ENCODE data around the gene RIOK2.

RIOK2 gene

DNA sequence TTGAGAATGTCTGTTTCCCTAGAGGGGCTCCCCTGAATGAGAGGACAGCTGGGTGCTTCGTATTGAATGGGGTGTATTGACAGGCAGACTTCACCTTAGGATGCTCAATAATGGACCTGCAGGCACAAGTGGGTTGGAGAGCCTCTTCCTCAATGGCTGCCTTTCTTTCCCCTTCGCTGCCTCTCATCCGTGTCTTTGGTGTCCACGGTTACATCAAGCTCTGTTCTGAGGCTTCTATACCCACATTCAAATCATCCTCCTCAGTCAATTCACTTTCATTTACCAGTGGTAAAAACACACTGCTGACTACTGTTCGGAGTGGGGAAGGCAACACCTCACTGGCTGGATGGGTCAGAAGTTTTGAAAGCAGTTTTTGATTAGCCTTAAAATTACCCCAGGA is 61.2 kb downstream of the RIOK2 start:
- DNase-seq: no peak

DNA sequence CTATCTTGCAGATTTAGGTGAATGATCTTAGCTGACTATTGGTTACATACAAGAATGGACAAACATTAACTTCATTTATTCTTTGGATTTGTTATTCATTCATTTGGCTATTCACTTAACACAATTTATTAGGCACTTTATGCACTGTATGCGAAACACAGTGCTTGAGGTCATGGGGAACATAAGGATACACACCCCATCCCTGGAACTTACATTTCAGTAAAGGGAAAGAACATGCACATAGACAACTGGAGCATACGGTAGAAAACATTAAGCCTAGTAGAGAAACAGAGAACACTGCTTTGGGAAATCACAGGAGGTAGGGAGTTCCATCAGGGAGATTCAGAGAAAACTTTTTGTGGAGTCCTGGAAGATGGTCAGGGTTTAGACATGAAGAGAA is 62.9 kb downstream of the RIOK2 start:
- DNase-seq: no peak

DNA sequence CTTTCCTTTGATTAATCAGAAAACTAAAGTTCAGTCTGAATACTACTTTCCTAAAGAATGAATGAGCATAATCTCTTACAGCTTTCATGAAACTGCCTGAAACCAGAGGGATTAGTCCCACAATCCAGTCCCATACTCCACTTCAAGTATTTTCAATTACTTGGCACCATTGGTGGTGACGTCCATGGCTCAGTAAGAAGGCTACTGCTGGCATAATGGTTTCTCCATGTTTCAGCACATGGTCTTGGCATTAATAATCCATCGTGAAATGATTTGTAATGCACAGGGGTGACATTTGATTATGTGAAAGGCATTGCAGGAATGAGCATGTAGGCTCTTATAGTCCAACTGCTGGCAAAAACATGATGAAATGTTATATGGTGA is 64.0 kb downstream of the RIOK2 start:
- no peak for DNase-seq

DNA sequence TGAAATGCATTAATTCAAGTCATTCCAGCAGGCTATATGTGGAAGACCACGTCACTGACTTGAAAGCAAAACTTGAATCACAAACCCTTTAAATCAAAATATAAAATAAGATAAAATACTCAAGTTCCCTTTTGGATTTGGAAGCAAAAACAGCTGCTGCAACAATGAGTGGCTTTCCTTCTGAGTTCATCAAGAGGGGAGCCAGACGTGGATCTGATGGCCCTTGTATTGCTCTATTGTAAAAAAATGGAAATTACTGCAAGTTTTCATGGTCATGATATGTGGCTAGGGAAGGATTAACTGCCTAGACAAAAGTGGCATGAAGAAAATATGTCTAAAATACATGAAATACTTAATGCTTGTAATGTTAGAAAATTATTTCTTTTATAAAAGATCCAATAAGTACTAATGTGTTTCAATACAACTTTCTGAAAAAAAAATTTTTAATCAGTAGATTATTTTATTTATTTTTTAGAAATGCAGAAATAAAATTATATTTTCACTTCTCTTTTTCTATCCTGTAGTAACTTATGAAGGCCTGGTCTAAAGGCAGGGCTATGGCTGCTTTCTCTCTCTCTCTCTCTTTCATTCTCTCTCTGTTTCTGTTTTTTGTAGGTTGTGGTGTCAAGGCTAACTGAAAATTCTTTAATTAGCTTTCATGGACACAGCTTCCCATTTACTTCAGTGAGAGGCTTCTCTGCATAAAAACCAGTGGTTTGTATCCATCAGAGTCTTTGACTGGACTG is 64.6 kb downstream of the RIOK2 start:
- DNase-seq: no peak

DNA sequence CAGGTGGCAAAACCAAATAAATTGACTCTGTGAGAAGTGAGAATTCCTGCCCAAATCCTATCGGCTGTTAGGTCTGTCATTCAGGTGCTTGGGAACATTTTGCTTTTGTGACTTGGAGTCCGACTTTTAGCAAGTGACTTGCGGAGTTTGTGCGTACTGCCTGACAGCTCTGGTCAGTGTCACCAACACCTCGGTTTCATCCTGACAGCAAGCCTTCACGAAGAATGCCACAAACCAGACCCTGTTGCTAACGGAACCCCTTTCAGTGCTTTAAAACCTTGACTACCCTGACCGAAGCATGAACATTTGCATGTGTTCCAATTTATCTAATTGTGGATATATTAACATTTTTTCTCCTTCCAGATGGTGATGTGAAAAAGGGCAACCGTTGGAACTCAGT is 67.1 kb downstream of the RIOK2 start:
- no peak for DNase-seq

DNA sequence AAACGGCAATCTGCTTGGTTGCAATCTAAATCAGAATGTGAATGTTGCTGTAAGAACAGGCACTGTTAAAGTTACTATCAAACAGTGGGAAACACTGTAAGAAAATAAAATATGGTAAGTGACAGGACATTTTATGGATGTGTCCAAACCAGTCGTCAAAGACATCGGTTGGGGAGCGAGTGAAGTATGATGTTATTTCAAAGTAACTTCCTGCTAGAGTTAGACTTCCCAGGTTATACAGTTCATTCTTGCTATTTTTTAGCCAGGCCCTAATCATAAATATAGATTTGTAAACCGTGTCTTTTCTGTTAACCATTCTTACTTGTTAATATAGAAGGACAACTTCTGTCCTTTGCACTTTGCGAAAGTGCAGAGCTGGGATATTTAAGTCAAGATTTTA is 70.8 kb downstream of the RIOK2 start:
- no peak for DNase-seq

DNA sequence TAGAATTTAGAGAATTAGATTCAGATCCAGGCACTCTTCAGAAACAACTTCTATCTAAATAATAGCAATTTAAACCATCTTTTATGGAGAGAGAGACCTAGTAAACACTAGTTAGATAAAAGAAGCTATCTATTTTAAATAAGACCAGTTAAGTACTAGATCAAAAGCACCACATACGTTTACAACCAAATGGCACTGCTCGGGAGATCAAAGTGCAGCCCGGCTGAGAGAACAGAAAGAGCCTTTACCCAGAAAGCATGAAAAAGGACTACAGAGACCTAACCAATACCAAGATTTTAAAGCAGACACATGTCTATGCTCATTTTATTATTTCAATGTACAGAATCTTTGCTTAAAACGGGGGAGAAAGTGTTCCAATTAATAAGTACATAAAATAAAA is 71.4 kb downstream of the RIOK2 start:
- no peak for DNase-seq

DNA sequence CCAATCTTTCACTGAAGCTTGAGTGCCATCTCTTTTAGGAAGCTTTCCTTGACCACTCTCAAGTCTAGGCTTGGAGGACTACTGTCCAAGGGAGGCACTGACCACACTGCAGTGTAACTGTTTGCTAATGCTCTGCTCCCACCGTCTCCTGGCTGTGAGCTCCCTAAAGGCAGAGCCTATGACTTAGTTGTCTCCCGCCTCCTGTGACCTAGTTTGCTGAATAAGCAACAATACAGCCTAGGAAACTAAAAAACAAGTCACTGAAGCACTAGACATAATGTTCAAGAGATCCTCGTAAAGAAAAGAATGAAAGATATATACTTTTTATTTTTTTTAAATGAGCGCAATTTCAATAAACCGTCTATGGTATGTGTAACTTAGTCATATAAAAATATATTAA is 72.0 kb downstream of the RIOK2 start:
- DNase-seq: no peak

All from activated T-cell treated with anti-CD3 and anti-CD28 coated beads for 4 hours (primary cell).